GM23248 (cell line): Measurements from ENCODE around the gene IHH. TPM values are rescaled to one million over a fixed set of nuclear protein-coding genes. Genes with fewer than 3 reads are reported as not detected.

Source experiments
- DNase-seq: peaks from one replicate; pipeline ENCODE4 v3.0.0-alpha.2; 2015
- H2AFZ ChIP-seq: fragments of 200-600 bp; sonication (generic); 2 replicates; pipeline ENCODE4 v1.6.1; 2016; ENCODE audit warnings: antibody characterized with exemption
- H3F3A ChIP-seq: fragments of 200-600 bp; sonication (generic); 2 replicates; pipeline ENCODE4 v1.6.1; 2016; ENCODE audit warnings: mild to moderate bottlenecking, antibody characterized with exemption, mixed run types; ENCODE audit not compliant: insufficient read depth
- H3K27ac ChIP-seq: fragments of 200-600 bp; sonication (generic); 2 replicates; pipeline ENCODE4 v1.5.1; 2016; ENCODE audit warnings: mild to moderate bottlenecking
- H3K27me3 ChIP-seq: fragments of 200-600 bp; sonication (generic); replicated peaks from 2 replicates; pipeline ENCODE4 v1.6.1; 2016; ENCODE audit warnings: mild to moderate bottlenecking; ENCODE audit not compliant: insufficient read depth
- H3K36me3 ChIP-seq: fragments of 200-600 bp; sonication (generic); 2 replicates; pipeline ENCODE4 v1.6.1; 2016; ENCODE audit warnings: low read depth, mild to moderate bottlenecking
- H3K4me1 ChIP-seq: fragments of 200-600 bp; sonication (generic); 2 replicates; pipeline ENCODE4 v1.6.1; 2016; ENCODE audit warnings: mild to moderate bottlenecking; ENCODE audit not compliant: insufficient read depth
- H3K4me2 ChIP-seq: fragments of 200-600 bp; sonication (generic); one replicate; pipeline ENCODE4 v1.6.1; 2016; ENCODE audit warnings: mild to moderate bottlenecking; ENCODE audit not compliant: unreplicated experiment
- H3K4me3 ChIP-seq: fragments of 200-600 bp; sonication (generic); 2 replicates; pipeline ENCODE4 v1.5.1; 2016; ENCODE audit warnings: mild to moderate bottlenecking
- H3K79me2 ChIP-seq: fragments of 200-600 bp; sonication (generic); 2 replicates; pipeline ENCODE4 v1.6.1; 2016; ENCODE audit warnings: mild to moderate bottlenecking; ENCODE audit not compliant: insufficient read depth
- H3K9ac ChIP-seq: fragments of 200-600 bp; sonication (generic); 2 replicates; pipeline ENCODE4 v1.6.1; 2016; ENCODE audit warnings: mild to moderate bottlenecking
- H3K9me2 ChIP-seq: fragments of 200-600 bp; sonication (generic); 2 replicates; pipeline ENCODE4 v1.6.1; 2016; ENCODE audit warnings: mixed run types, mild to moderate bottlenecking, moderate library complexity; ENCODE audit not compliant: insufficient read depth
- H3K9me3 ChIP-seq: fragments of 200-600 bp; sonication (generic); one replicate; pipeline ENCODE4 v1.6.1; 2017; ENCODE audit warnings: low read depth
- H4K20me1 ChIP-seq: fragments of 200-600 bp; sonication (generic); 2 replicates; pipeline ENCODE4 v1.6.0; 2016; ENCODE audit not compliant: insufficient read depth
- EZH2 ChIP-seq: fragments of 200-600 bp; sonication (generic); IDR thresholded peaks from 2 replicates; pipeline ENCODE4 v1.6.1; 2018; ENCODE audit warnings: antibody characterized with exemption, mild to moderate bottlenecking; ENCODE audit not compliant: insufficient read depth, poor library complexity, severe bottlenecking
- EZH2phosphoT487 ChIP-seq: fragments of 200-600 bp; sonication (generic); IDR thresholded peaks from 2 replicates; pipeline ENCODE4 v1.6.1; 2018; ENCODE audit warnings: antibody characterized with exemption, moderate library complexity, mild to moderate bottlenecking, low read depth; ENCODE audit not compliant: insufficient read depth
- WGBS, 2 experiments: methylation state at CpG; one replicate each; pipeline ENCODE4 v1.1.6; 2015 to 2017; ENCODE audit warnings: low lambda C conversion rate in 2 of 2, low coverage in 1 of 2; ENCODE audit errors: missing lambda C conversion rate in 2 of 2; 5-methylcytosine and 5-hydroxymethylcytosine counted together
- in situ Hi-C: fragments of 300-500 bp; cut with MboI; formaldehyde crosslinking; loops from 2 replicates; pipeline ENCODE4 v1.15.0; 2020
- polyA plus RNA-seq: library from polyadenylated mRNA; unstranded; fragments of >200 nt; fragmentation: Nextera tagmentation; extraction: Ambion mirVana; gene quantifications from 2 replicates; pipeline ENCODE4 v1.2.1, GENCODE V29; 2016
- total RNA-seq: library from RNA; depleted of rRNA; stranded (reverse); fragments of >200 nt; shearing (Covaris generic); gene quantifications from 2 replicates; pipeline ENCODE4 v1.2.3, GENCODE V29; 2014

Gene IHH
- total and polyA plus RNA-seq, 2 experiments from 2014 or later: not detected

- Histone ChIP-seq H3K36me3 (no peaks in the 10 kb centered on the region), H2AFZ (no peak overlapping the region), H3K9me3 (no peaks in the 10 kb centered on the region), H3K4me2 (no peak overlapping the region), H3K4me1 (peaks cover 6% of the 10 kb centered on the region; the same call in 1 of the 2 replicates), H4K20me1 (no peaks in the 10 kb centered on the region), H3K79me2 (no peaks in the 10 kb centered on the region), H3K9ac (no peak overlapping the region), H3K27me3 (peaks cover 62% of the 10 kb centered on the region), H3K9me2 (no peaks in the 10 kb centered on the region), H3K4me3 (no peak overlapping the region), H3F3A (no peaks in the 10 kb centered on the region), H3K27ac (no peak overlapping the region)
- 68 to 69% methylated on average over 40 to 43 of the region's 43 CpGs for WGBS, 2 experiments
- in situ Hi-C loops: no loop called here
- no peak for DNase-seq
- TF ChIP-seq EZH2 (no peak), EZH2phosphoT487 (no peak)
These were observed 5.5 kb downstream of the IHH start for GRCh38 chr2:219054956-219055903.

- H3K4me1 ChIP-seq: no peaks in the 10 kb centered on the region
- H3K9me2 ChIP-seq: no peaks in the 10 kb centered on the region
- no peak overlapping the region for H3K4me2 ChIP-seq
- 28 to 39% methylated on average over 6 of the region's 6 CpGs for WGBS, 2 experiments
- no peaks in the 10 kb centered on the region for H3K79me2 ChIP-seq
- no peaks in the 10 kb centered on the region for H3F3A ChIP-seq
- no peaks in the 10 kb centered on the region for H3K9me3 ChIP-seq
- no peaks in the 10 kb centered on the region for H4K20me1 ChIP-seq
- H3K27ac ChIP-seq: no peak overlapping the region
- in situ Hi-C loops: no loop called here
- H3K27me3 ChIP-seq: peaks cover 35% of the 10 kb centered on the region
- no peaks in the 10 kb centered on the region for H3K36me3 ChIP-seq
- TF ChIP-seq EZH2: no peak
- no peak for TF ChIP-seq EZH2phosphoT487
- H3K9ac ChIP-seq: no peak overlapping the region
- DNase-seq: no peak
- no peak overlapping the region for H3K4me3 ChIP-seq
- no peak overlapping the region for H2AFZ ChIP-seq
These were observed 11.4 kb downstream of the IHH start for GRCh38 chr2:219049282-219049681.

GRCh38 chr2:219045937-219046550 is 14.7 kb downstream of the IHH start:
- peak; percentile 55 for DNase-seq
- H3K4me1 ChIP-seq: no peaks in the 10 kb centered on the region
- 6 to 8% methylated on average over 6 of the region's 6 CpGs for WGBS, 2 experiments

GRCh38 chr2:219042750-219043149 is 18.0 kb downstream of the IHH start:
- 53 to 58% methylated on average over 2 of the region's 2 CpGs for WGBS, 2 experiments
- no peak overlapping the region for H3K4me3 ChIP-seq
- no peak for DNase-seq
- no peaks in the 10 kb centered on the region for H3F3A ChIP-seq
- H3K36me3 ChIP-seq: no peaks in the 10 kb centered on the region
- in situ Hi-C loops: no loop called here
- peaks cover 48% of the 10 kb centered on the region for H3K27me3 ChIP-seq
- H3K27ac ChIP-seq: no peak overlapping the region
- no peak overlapping the region for H2AFZ ChIP-seq
- H3K9me2 ChIP-seq: no peaks in the 10 kb centered on the region
- H3K9me3 ChIP-seq: no peaks in the 10 kb centered on the region
- H4K20me1 ChIP-seq: no peaks in the 10 kb centered on the region
- H3K9ac ChIP-seq: no peak overlapping the region
- no peaks in the 10 kb centered on the region for H3K4me1 ChIP-seq
- H3K79me2 ChIP-seq: no peaks in the 10 kb centered on the region
- no peak for TF ChIP-seq EZH2phosphoT487
- no peak for TF ChIP-seq EZH2
- H3K4me2 ChIP-seq: no peak overlapping the region

More at GRCh38 chr2:219045937-219046550, 14.7 kb downstream of the IHH start:
- Histone ChIP-seq H3F3A (no peaks in the 10 kb centered on the region), H4K20me1 (no peaks in the 10 kb centered on the region), H3K4me3 (no peak overlapping the region), H3K79me2 (no peaks in the 10 kb centered on the region), H3K9ac (no peak overlapping the region), H3K36me3 (no peaks in the 10 kb centered on the region), H3K4me2 (no peak overlapping the region), H3K9me3 (no peaks in the 10 kb centered on the region), H3K27ac (no peak overlapping the region), H3K27me3 (peaks cover 40% of the 10 kb centered on the region), H3K9me2 (no peaks in the 10 kb centered on the region), H2AFZ (no peak overlapping the region)
- TF ChIP-seq EZH2: no peak
- TF ChIP-seq EZH2phosphoT487: no peak
- in situ Hi-C loops: no loop called here
